NCI-H82 treated with DMSO at 0.1 percent for 48 hours (cell line): Measurements from ENCODE around the gene GPR12.

Experiments
- DNase-seq: peaks from one replicate; lab custom pipeline; 2025; ENCODE audit not compliant: unreplicated experiment; lab: John Stamatoyannopoulos, UW

Gene GPR12

DNA sequence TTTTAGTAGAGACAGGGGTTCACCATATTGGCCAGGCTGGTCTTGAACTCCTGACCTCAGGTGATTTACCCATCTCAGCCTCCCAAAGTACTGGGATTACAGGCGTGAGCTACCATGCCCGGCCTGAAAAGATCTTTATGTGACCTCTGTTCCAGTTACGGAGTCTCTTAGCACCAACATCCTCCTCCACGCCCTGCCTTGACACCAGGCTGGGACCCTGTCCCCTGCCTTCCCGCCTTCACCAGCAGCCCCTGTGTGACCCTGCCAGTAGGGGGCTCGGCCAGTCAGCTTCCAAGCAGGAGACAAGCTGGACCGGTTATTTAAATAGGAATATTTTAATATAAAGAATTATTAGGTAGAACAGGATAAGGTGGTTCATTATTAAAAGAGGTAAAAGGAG, 54.2 kb downstream of the GPR12 start:
- DNase-seq, result no peak

DNA sequence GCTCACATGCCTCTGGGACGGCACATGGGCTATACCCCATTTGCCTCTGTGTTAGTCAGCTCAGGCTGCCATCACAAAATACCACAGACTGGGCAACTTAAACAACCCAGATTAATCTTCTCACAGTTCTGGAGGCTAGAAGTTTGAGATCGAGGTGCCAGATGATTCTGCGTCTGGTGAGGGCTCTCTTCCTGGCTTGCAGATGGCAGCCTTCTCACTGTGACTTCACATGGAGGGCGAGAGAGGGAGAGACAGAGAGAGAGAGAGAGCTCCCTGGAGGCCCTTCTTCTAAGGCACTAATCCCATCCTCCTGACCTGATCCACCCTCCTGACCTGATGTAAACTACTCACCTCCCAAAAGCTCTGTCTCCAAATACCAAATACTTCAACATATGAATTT, 55.0 kb downstream of the GPR12 start:
- no peak for DNase-seq
